Activated naive CD8-positive, alpha-beta T cell treated with anti-CD3 and anti-CD28 coated beads for 36 hours (primary cell): ENCODE results near the gene VRK2. TPM values are rescaled to one million over a fixed set of nuclear protein-coding genes. Genes with fewer than 3 reads are reported as not detected.

Experiments used
- DNase-seq: peaks from one replicate; pipeline ENCODE4 v3.0.0; 2021
- H3K27ac Mint-ChIP-seq: one replicate; pipeline ENCODE4 v1.8.0; 2022; ENCODE audit warnings: mild to moderate bottlenecking, moderate library complexity, mixed read lengths
- H3K27me3 Mint-ChIP-seq: one replicate; pipeline ENCODE4 v1.8.0; 2022; ENCODE audit warnings: mild to moderate bottlenecking, mixed read lengths
- H3K36me3 Mint-ChIP-seq: one replicate; pipeline ENCODE4 v1.8.0; 2021; ENCODE audit warnings: mild to moderate bottlenecking, mixed read lengths
- H3K4me1 Mint-ChIP-seq: one replicate; pipeline ENCODE4 v1.8.0; 2021; ENCODE audit warnings: mixed read lengths
- H3K4me3 Mint-ChIP-seq: one replicate; pipeline ENCODE4 v1.8.0; 2022; ENCODE audit warnings: mild to moderate bottlenecking, moderate library complexity, mixed read lengths
- H3K9me3 Mint-ChIP-seq: one replicate; pipeline ENCODE4 v1.8.0; 2022; ENCODE audit warnings: mixed read lengths
- total RNA-seq, 2 experiments: library from RNA; stranded (reverse); gene quantifications; one replicate each; pipeline ENCODE4 v1.2.3, GENCODE V29; 2021

Gene VRK2
- total RNA-seq, 2 experiments from 2014 or later, result 21.8 to 24.0 TPM

DNA sequence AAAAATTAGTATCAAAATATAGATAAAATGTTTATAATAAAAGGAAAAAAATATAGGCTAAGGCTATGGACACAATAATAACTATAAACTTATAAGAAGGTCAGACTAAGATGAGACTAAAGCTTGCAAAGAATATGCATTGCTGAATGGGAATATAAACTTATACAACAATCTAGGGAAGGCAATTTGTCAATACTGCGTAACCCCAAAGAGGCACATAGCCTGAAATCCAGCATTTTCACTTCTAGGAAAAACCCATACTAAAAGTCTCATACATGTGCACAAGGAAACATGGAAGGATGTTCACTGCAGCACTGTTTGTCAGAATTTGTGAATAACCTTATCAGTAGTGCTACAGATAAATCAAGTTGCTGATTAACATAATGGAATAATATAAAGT is 149.1 kb downstream of the VRK2 start:
- Mint-ChIP-seq H3K9me3 (no peaks in the 10 kb centered on the region), H3K4me1 (no peaks in the 10 kb centered on the region), H3K4me3 (no peak overlapping the region), H3K27me3 (no peaks in the 10 kb centered on the region), H3K27ac (no peak overlapping the region), H3K36me3 (peaks cover 5% of the 10 kb centered on the region)
- DNase-seq, result no peak

DNA sequence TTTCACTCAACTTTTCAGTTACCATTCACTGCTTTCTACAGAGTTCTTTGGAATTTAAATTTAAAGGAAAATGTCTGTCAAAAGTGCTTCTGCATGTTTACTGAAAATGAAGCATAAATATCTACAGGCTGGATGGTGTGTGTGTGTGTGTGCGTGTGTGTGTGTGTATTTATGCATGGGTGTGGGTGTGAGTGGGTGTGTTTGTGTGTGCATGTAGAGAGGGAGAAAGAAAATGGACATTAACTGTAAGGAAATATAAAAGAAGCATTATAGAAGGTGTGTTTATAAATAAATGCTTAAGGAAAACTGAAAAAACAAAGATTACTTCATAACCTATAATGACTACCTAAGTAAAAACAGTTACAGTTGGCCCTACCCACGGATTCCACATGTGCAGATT is 151.3 kb downstream of the VRK2 start:
- no peaks in the 10 kb centered on the region for H3K4me1 Mint-ChIP-seq
- no peak for DNase-seq
- no peak overlapping the region for H3K4me3 Mint-ChIP-seq
- no peak overlapping the region for H3K27ac Mint-ChIP-seq
- peaks cover 5% of the 10 kb centered on the region for H3K36me3 Mint-ChIP-seq
- no peaks in the 10 kb centered on the region for H3K27me3 Mint-ChIP-seq
- no peaks in the 10 kb centered on the region for H3K9me3 Mint-ChIP-seq

DNA sequence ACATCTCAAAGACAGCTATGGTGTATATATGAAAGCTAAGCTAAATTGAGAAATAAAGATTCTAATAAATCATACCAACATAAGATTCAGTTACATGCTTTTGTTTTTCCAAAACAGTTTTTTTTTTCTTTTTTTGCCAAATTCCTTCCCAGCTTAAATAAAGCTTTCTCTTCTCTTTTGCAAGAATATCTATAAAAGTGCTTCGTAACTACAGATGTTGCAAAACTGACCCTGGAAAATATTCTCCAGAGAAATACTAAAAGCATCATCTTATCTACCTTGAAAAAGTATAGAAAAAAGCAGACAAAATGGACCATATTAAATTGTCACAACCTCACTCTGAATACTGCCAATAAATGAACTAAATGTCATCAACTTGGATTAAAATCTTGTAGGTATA is 155.8 kb downstream of the VRK2 start:
- Mint-ChIP-seq H3K9me3 (no peaks in the 10 kb centered on the region), H3K27me3 (no peaks in the 10 kb centered on the region), H3K4me3 (no peak overlapping the region), H3K27ac (no peak overlapping the region), H3K4me1 (no peaks in the 10 kb centered on the region), H3K36me3 (peaks cover 2% of the 10 kb centered on the region)
- DNase-seq, result no peak

DNA sequence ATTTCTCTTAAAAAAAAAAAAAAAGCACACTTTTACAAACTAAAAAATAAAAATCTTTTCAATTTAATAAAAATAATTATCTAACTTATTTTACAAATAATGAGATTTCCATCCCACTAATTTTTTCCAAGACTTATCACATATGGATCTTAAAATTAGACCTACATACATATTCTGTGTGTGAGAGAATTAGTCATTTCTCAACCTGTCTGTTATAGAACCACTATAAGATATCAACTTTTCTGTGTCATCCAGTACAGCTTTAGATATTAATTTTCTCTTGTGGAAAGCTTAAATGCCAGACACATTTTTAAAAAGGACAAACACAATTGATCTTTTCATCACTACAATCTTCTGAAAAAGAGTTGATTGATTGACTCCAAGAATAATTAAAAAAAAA is 156.4 kb downstream of the VRK2 start:
- Mint-ChIP-seq H3K4me3 (no peak overlapping the region), H3K27ac (no peak overlapping the region), H3K36me3 (peaks cover 2% of the 10 kb centered on the region), H3K4me1 (no peaks in the 10 kb centered on the region), H3K27me3 (no peaks in the 10 kb centered on the region), H3K9me3 (no peaks in the 10 kb centered on the region)
- no peak for DNase-seq

DNA sequence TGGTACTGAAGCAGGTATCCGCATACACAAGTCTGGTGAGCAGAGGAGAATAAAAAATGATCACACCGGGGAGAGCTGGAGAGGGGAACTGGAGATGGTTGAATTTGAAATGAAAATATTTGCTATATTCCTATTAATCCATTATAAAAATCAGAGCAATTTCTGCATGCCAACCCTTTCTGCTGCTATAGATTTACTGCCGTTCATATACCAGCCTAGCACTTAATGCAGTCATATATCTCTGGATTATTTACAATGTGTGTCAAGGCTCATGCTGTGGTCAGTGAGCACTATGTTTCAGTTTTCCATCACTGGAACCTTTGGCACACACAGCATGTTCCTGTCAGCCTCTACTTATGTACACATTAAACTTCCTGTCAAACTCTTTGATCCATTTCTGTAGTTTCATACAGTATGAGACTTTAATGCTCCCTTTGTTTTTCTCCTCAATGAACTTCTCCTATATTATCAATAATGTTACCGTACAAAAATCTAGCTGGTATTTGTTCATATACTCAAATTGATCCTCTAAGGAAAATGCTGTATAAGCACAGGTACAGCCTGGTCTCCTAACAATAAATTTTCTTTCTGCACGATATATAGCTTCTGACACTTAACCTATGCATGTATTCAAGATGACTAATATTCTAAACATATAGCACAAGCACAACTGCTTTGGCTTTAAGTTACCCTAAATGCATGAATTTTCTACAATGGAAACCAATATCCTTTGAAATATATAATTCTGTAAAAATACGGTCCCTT is 157.8 kb downstream of the VRK2 start:
- no peak for DNase-seq
- no peaks in the 10 kb centered on the region for H3K9me3 Mint-ChIP-seq
- no peaks in the 10 kb centered on the region for H3K4me1 Mint-ChIP-seq
- H3K27ac Mint-ChIP-seq, result no peak overlapping the region
- H3K27me3 Mint-ChIP-seq, result no peaks in the 10 kb centered on the region
- H3K4me3 Mint-ChIP-seq, result no peak overlapping the region
- H3K36me3 Mint-ChIP-seq, result peaks cover 2% of the 10 kb centered on the region

DNA sequence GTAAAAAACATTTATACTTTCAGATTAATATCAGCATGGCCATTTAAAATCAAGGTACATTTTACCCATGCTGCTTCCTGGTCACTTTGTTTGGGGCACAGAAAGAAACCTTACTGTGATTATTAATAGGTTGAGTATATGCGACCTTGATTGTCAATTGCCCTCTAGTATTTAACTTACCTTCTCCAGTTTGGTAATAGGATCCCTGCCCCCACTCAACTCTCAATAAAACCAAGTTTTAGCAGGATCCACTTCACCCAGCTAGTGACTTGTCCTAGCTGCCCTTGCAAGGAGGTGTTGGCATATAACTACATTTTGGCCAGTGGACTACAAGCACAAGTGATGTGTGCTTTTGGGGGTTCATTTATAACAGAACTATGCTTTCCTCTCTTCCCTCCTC is 160.2 kb downstream of the VRK2 start:
- no peak overlapping the region for H3K27ac Mint-ChIP-seq

DNA sequence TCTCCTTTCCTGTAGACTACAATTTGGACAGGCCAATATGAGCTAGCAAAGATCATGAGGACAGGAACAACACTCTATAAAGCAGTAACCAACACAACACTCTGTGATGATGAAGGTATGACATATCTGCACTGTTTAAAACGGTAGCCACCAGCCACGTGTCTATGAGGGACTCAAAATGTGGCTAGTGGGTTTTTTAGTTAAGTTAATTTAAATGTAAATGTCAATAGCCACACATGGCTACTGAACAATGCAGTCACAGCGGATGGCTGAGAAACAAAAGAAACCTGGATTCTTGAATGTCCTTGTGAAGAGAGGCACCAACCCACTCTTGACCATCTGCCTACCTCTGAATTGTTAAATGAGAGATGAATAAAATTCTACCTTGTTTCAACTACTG is 160.6 kb downstream of the VRK2 start:
- Mint-ChIP-seq H3K27ac (no peak overlapping the region), H3K4me1 (no peaks in the 10 kb centered on the region), H3K27me3 (no peaks in the 10 kb centered on the region), H3K4me3 (no peak overlapping the region), H3K36me3 (peaks cover 27% of the 10 kb centered on the region), H3K9me3 (peaks cover 10% of the 10 kb centered on the region)
- no peak for DNase-seq

More for the DNA sequence above, 160.2 kb downstream of the VRK2 start:
- H3K4me3 Mint-ChIP-seq, result no peak overlapping the region
- no peak for DNase-seq
- H3K4me1 Mint-ChIP-seq, result no peaks in the 10 kb centered on the region
- peaks cover 6% of the 10 kb centered on the region for H3K9me3 Mint-ChIP-seq
- H3K36me3 Mint-ChIP-seq, result peaks cover 23% of the 10 kb centered on the region
- H3K27me3 Mint-ChIP-seq, result no peaks in the 10 kb centered on the region

Other genes with a start within 250 kb of the VRK2 start
- 10 to 100 TPM; 19.1 to 20.6 TPM for gene FANCL, start 194.5 kb downstream of the VRK2 start, total RNA-seq